Measurements from ENCODE around the gene PSMA6.
"Not testable (repeated sequence)": the region's sequence is repeated elsewhere in the genome, so short reads cannot be mapped to it uniquely, and the experiment has no call there.

PSMA6 gene

GRCh38 chr14:35285168-35286002 lies 6.8 kb upstream of the PSMA6 start:
- DNase-seq (ENCODE audit: low read depth in 2 of 2): no peak

GRCh38 chr14:35286003-35286600 lies 6.1 kb upstream of the PSMA6 start:
- no peak for DNase-seq (ENCODE audit: low read depth in 2 of 2)

GRCh38 chr14:35286707-35287106 lies 5.5 kb upstream of the PSMA6 start:
- no peak for DNase-seq (ENCODE audit: low read depth in 2 of 2)

- peak in 1 of 2 donors; percentile 15 for DNase-seq (ENCODE audit: low read depth in 2 of 2)
Observed at GRCh38 chr14:35287431-35288013, 4.7 kb upstream of the PSMA6 start.

- no peak for DNase-seq (ENCODE audit: low read depth in 2 of 2)
Observed at GRCh38 chr14:35289623-35290022, 2.6 kb upstream of the PSMA6 start.

GRCh38 chr14:35292770-35293561 lies 784 bp downstream of the PSMA6 start:
- DNase-seq (ENCODE audit: low read depth in 2 of 2): no peak

- DNase-seq (ENCODE audit: low read depth in 2 of 2): no peak
Observed at GRCh38 chr14:35295845-35296161, 3.6 kb downstream of the PSMA6 start.

- no peak for DNase-seq (ENCODE audit: low read depth in 2 of 2)
Observed at GRCh38 chr14:35296545-35296944, 4.4 kb downstream of the PSMA6 start.

GRCh38 chr14:35297706-35298105 lies 5.5 kb downstream of the PSMA6 start:
- DNase-seq (ENCODE audit: low read depth in 2 of 2): no peak

- no peak for DNase-seq (ENCODE audit: low read depth in 2 of 2)
Observed at GRCh38 chr14:35298351-35298750, 6.2 kb downstream of the PSMA6 start.

GRCh38 chr14:35299708-35300107 lies 7.5 kb downstream of the PSMA6 start:
- DNase-seq (ENCODE audit: low read depth in 2 of 2): no peak

- DNase-seq (ENCODE audit: low read depth in 2 of 2): no peak
Observed at GRCh38 chr14:35300228-35300627, 8.0 kb downstream of the PSMA6 start.

GRCh38 chr14:35301334-35301733 lies 9.2 kb downstream of the PSMA6 start:
- not testable (repeated sequence) for DNase-seq (ENCODE audit: low read depth in 2 of 2)

GRCh38 chr14:35301735-35302528 lies 9.8 kb downstream of the PSMA6 start:
- DNase-seq (ENCODE audit: low read depth in 2 of 2): no peak

- DNase-seq (ENCODE audit: low read depth in 2 of 2): no peak
Observed at GRCh38 chr14:35303149-35303935, 11.2 kb downstream of the PSMA6 start.

- no peak for DNase-seq (ENCODE audit: low read depth in 2 of 2)
Observed at GRCh38 chr14:35304812-35305462, 12.8 kb downstream of the PSMA6 start.

GRCh38 chr14:35305633-35306032 lies 13.5 kb downstream of the PSMA6 start:
- no peak for DNase-seq (ENCODE audit: low read depth in 2 of 2)

- no peak for DNase-seq (ENCODE audit: low read depth in 2 of 2)
Observed at GRCh38 chr14:35306114-35306513, 13.9 kb downstream of the PSMA6 start.

- DNase-seq (ENCODE audit: low read depth in 2 of 2): no peak
Observed at GRCh38 chr14:35317820-35318219, 25.6 kb downstream of the PSMA6 start.

GRCh38 chr14:35319509-35319908 lies 27.3 kb downstream of the PSMA6 start:
- no peak for DNase-seq (ENCODE audit: low read depth in 2 of 2)

Measured in stimulated activated CD8-positive, alpha-beta memory T cell treated with anti-CD3 and anti-CD28 coated beads, Interleukin-7, amount 100 ng/mL, for 4 hours (primary cell).